GM18508 (cell line): ENCODE data around the gene FLYWCH2.
"Not testable (repeated sequence)": the region's sequence is repeated elsewhere in the genome, so short reads cannot be mapped to it uniquely, and the experiment has no call there.

Source experiments
- ATAC-seq: cut with Tn5 transposase; IDR thresholded peaks from one replicate; pipeline ENCODE4 v1.9.1; 2021; ENCODE audit warnings: moderate number of reproducible peaks; ENCODE audit not compliant: insufficient read depth, unreplicated experiment

The FLYWCH2 gene

GRCh38 chr16:2907084-2907753 is 24.2 kb downstream of the FLYWCH2 start:
- ATAC-seq = not testable (repeated sequence)

GRCh38 chr16:2910441-2910969 is 27.5 kb downstream of the FLYWCH2 start:
- no peak for ATAC-seq

DNA sequence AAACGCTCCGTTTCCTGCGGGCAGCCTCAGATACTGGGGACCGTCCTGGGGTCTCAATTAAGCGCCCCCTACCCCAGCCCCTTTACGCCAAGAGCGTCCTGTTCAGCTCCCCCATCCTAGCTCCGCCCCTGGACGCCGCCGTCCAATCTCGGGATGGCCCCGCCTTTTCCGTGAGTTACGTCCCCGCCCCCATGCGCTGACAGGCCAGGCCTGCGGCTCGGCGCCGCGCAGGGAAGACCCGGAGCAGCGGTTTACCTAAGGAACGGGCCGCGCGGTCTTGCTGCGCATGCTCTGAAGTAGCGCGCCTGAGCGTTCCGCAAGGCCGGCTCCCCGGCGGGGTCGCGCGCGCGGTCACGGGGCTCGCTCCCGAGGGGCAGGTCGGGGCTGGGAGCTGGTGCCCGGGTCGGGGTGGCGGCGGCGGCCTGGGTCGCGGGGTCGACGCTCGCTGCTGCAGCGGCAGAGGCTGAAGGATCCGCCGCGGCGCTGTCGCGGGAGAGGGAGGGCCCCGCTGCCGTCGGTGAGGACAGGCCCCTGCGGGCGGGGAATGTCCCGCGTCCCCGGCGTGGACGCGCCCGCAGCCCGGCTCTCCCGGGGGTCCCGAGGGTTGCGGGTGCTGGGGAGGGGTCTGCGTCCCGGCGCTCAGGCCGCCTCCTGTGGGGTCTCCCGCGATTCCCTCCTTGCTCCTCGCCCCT is 28.8 kb downstream of the FLYWCH2 start, which contains the start of gene FLYWCH1:
Gene FLYWCH1 (plus strand): TSS at position 294 of the 692 bp plus-strand sequence. CDS start 17,755 bp downstream, outside the sequence.
- peak; percentile 61 for ATAC-seq

DNA sequence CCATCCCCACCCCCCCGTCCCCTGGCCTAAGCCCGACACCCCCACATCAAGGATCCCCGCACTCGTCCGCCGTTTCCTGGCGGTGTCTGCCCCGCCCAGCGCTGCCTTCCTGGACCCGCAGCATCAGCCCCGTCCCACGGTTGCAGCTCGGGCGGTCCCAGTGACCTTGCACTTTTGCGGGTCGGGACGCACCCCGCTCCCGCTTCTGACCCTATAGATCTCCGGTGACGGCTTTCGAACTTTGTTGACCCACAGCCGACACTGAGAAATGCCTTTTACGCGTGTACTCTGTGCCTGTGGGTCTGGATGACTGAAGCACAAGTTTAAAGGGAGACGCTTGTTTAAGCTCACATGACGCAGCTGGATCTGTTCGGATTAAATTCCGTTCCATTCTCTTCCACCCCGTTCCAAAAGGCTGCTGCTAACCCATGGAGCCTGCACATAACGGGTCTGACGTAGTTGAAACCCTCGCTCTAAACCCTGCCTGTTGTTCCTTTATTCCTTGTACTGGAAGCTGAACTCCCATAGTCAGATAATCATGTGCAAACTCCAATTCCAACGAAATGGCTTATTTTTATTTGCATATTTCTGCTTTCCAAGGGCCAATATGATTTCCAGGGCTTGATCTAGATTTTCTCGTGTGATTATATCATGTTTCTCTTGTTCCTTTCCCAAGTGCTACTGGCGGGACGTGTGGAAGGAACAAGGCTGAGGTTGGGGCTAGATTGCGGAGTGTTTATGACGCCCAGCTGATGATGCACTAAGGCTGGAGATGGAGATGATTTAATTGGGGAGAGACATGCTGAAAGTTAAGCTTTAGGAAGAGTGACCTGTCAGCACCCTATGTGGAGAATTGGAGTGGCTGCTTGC is 29.6 kb downstream of the FLYWCH2 start:
- ATAC-seq = no peak

DNA sequence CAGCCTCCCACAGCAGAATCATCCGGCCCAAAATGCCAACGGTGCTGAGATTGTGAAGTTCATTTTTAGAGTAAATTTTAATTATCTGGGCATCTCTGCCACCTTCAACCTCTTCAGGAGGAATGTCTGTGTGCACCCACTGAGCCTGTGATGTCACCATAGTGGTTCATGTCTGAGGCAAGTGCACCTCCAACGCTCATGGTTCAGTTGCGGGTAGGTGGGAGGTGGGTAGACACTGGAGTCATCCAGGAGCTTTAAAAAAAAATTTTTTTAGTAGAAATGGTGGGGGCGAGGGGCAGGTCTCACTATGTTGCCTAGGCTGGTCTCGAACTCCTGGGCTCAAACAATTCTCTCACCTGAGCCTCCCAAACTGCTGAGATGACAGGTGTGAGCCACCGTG is 30.6 kb downstream of the FLYWCH2 start:
- ATAC-seq = no peak

DNA sequence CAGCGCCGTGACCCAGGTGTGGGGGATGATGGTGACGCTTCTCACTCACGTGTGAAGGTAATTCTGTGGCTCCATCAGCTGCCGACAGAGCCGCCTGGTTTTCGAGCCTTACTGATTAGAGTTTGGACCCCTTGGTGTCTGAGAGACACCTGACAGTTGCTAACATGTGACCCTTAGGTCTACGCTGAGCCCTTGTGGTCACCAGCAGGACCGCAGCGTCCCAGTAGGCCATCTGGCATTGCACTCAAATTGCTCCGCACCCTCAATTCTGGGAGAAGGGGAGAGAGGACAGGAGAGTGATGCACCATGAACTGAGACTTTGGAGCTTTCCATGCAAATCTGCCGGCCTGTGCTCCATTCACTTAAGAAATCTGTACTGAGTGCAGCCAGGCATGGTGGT is 31.2 kb downstream of the FLYWCH2 start:
- ATAC-seq = no peak

GRCh38 chr16:2915196-2915929 is 32.3 kb downstream of the FLYWCH2 start:
- ATAC-seq = no peak

DNA sequence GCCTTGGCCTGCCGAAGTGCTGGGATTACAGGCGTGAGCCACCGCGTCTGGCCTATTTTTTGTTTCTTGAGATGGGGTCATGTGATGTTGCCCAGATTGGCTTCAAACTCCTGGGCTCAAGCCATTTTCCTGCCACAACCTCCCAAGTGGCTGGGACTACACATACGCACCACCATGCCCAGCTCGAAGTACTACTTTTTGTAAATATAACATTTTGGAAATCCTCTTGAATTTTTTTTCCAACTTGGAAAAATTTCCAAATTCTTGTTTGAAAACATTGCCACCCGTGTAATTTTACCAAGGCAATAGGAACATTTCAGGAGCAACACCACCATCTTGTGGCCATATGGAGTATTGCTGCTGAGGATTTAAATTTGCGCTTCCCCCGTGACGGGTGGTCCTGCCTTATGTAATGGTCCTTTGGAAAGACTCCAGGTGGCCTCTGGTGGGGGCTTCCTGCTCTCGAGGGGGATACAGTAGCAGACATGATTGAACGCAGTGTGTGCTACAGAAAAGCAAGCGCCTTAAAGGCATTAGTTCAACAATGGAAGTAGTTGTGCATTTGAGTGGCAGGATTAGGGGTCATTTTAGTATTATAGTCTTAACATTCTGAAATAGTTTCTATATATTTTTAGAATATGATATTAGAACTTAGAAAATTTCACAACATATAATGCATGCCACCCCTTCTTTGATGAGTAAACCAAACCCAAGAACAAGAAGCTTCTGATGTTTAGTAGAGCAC is 36.7 kb downstream of the FLYWCH2 start:
- no peak for ATAC-seq

- no peak for ATAC-seq
Measured at GRCh38 chr16:2923481-2923880, 40.5 kb downstream of the FLYWCH2 start.

- ATAC-seq = no peak
Measured at GRCh38 chr16:2924901-2925755, 42.1 kb downstream of the FLYWCH2 start.

DNA sequence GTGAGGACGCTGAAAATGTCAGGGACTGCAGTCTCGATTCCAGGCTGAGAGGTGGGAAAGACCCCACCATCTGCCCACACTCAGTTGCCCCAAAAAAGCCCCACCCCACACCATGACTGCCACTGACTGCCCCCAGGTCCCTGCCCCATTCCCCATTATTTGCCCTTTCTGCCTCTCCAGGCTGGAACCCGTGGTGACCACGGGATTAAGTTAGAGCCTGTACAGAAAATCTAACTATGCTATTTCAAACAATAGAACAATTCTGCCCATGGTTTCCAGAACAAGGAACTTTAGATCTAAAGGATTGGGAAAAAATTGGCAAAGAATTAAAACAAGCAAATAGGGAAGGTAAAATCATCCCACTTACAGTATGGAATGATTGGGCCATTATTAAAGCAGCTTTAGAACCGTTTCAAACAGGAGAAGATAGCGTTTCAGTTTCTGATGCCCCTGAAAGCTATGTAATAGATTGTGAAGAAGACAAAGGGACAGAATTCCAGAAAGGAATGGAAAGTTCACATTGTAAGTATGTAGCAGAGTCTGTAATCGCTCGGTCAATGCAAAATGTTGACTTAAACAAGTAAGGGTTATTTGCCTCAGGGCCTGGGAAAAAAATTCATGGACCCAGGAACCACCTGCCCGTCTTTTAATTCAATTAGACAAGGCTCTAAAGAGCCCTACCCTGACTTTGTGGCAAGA is 43.1 kb downstream of the FLYWCH2 start:
- no peak for ATAC-seq

DNA sequence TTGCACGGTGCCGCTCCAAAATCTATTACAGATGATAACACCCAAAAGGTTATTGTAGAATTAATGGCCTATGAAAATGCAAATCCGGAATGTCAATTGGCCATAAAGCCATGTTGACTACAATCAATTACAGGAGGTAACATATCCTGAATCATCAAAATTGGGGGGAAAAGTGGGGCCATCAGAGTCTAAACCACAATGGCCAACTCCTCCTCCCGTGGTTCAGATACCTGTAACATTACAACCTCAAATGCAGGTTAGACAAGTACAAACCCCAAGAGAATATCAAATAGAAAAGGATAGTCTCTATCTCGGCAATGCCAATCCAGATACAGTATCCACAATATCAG is 43.6 kb downstream of the FLYWCH2 start:
- no peak for ATAC-seq

GRCh38 chr16:2927010-2927646 is 44.1 kb downstream of the FLYWCH2 start:
- no peak for ATAC-seq

DNA sequence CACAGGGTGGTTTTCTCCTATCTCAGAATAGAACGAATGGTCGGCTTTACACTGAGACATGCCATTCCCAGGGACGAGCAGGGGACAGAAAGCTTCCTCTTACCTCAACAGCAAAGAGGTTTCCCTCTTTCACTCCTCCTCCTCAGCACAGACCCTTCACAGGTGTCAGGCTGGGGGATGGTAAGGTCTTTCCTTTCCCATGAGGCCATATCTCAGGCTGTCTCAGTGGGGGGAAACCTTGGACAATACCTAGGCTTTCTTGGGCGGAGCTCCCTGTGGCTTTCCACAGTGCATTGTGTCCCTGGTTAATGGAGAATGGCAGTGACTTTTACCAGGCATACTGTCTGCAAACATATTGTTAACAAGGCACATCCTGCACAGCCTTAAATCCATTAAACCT is 45.1 kb downstream of the FLYWCH2 start:
- not testable (repeated sequence) for ATAC-seq

- no peak for ATAC-seq
Measured at GRCh38 chr16:2928796-2929195, 45.8 kb downstream of the FLYWCH2 start.

DNA sequence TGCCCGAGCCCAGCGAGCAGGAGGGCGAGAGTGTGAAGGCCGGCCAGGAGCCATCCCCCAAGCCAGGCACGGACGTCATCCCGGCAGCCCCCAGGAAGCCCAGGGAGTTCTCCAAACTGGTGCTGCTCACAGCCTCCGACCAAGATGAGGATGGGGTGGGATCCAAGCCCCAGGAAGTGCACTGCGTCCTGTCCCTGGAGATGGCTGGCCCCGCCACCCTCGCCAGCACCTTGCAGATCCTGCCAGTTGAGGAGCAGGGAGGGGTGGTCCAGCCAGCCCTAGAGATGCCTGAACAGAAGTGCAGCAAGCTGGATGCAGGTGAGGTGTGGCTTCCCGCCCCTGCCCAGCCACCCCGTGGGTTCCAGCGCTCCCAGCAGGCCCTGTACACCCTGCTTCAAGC is 46.7 kb downstream of the FLYWCH2 start:
- no peak for ATAC-seq

- ATAC-seq = no peak
Measured at GRCh38 chr16:2930236-2930635, 47.2 kb downstream of the FLYWCH2 start.
